Measurements from ENCODE around the gene ERRFI1. TPM values are rescaled to one million over a fixed set of nuclear protein-coding genes. Genes with fewer than 3 reads are reported as not detected.
"Not testable (repeated sequence)": the region's sequence is repeated elsewhere in the genome, so short reads cannot be mapped to it uniquely, and the experiment has no call there.

ERRFI1 gene, protein sequence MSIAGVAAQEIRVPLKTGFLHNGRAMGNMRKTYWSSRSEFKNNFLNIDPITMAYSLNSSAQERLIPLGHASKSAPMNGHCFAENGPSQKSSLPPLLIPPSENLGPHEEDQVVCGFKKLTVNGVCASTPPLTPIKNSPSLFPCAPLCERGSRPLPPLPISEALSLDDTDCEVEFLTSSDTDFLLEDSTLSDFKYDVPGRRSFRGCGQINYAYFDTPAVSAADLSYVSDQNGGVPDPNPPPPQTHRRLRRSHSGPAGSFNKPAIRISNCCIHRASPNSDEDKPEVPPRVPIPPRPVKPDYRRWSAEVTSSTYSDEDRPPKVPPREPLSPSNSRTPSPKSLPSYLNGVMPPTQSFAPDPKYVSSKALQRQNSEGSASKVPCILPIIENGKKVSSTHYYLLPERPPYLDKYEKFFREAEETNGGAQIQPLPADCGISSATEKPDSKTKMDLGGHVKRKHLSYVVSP
- total RNA-seq (2014; rRNA removed): 313 and 316 TPM in 2 replicates
- 106 TPM for polyA plus RNA-seq (2012)

DNA sequence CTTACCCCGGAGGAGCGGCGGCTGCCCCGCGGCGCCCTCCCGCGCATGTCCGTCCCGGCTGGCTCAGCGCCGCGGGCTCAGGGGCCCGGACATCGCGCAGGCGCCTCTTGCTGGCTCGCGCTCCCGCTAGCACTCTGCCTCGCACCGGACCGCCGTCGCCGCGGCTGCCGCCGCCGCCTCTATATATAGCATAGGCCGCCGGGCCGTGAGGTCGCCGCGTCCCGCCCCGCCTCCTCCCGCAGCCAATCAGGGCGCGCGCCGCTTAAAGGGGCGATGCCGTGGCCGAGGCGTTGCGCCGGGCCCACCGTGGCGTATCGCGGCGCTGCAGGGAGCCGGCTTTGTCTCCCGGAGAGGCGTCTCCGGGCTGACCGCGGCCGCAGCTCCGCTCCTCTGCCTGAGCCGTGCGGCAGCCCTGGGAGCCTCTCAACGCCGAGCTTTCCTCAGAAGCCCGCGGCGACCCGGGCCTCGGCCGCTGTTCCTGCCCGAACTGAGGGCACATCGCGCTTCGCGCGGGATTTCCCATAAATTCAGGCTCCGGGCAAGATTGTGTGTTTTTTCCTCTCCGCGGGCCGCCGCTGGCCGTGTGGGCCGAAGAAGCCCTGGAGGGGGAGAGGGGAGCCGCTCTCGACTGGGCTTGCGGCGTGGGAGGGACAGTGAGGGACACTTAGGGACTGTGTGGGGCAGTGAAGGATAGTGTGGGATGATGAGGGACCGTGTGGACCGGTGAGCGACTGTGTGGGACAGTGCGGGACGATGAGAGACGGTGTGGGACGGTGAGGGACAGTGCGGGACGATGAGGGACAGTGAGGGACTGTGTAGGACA lies at the start of gene ERRFI1:
TSS of gene ERRFI1 (minus strand) at position 157 of the 823 bp plus-strand sequence. CDS start 10,690 bp downstream, outside the sequence.
- DNase-seq (ENCODE audit: low read depth): peak; percentile 95

DNA sequence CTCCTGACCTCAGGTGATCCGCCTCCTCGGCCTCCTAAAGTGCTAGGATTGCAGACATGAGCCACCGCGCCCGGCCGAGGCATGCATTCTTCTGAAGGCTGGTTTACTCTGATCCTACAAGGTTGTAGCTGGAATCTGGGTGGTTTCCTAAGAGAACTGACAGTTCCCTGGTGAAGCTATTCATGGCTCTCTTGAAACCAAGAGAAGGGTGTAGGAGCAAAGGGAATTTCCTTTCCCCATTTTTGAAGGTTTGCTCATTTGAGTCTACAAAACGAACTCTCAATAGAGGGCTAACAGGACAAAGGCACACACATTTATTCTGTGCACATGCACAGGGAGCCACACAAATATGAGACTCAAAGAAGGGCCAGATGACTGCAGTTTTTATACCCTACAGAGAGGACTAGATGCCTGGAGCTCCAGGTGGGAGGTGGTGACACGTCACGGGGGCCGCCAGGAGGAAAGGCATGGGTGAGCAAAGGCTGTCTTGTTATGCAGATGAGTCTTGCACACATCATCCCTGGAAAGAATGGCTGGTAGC lies 49.5 kb upstream of the ERRFI1 start:
- peak; percentile 70 for DNase-seq (ENCODE audit: low read depth)

DNA sequence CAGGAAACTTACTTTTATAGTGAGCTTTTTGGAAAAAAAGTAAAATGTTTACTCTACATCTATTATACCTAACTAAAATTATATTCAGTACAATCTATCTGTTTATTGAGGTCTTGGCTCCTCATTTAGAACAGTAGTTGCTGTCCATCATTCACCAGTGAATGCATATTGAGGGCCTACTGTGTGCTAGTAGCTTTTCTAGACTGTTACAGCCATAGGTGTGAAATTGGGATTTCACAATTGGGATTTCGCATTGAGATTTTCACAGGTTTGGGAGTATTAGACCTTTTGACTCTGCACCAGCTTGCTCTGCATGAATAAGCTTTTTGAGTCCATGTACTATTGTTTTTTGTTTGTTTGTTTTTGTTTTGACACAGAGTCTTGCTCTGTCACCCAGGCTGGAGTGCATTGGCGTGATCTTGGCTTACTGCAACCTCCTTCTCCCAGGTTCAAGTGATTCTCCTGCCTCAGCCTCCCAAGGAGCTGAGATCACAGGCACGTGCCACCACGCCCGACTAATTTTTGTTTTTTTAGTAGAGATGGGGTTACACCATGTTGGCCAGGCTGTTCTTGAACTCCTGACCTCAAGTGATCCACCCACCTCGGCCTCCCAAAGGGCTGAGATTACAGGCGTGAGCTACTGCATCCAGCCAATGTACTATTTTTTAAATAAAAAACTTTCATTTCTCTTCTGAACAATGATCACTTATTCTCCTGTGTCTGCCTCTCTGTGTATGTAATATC lies 47.2 kb upstream of the ERRFI1 start:
- no peak for DNase-seq (ENCODE audit: low read depth)

DNA sequence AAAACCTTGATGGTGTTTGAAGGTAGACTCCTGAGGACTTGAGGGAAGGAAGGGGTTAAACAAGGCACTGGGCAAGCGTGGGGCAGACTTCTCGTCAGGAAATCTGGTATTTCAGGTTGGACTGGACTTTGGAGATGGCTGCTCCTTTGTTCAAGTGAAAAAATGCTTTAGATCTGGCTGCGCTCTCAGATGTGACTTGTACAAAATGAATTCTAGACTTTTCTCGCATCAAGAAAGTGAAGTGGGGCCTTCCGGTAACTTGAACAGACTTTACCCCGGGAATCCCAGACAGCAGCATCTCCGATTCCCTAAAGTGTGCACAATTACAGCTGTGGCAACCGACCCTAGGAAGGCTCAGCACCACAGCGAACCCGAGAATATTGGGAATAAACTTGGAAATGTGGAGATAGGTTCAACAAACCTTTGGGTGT lies 44.3 kb upstream of the ERRFI1 start:
- DNase-seq (ENCODE audit: low read depth): peak; percentile 63

DNA sequence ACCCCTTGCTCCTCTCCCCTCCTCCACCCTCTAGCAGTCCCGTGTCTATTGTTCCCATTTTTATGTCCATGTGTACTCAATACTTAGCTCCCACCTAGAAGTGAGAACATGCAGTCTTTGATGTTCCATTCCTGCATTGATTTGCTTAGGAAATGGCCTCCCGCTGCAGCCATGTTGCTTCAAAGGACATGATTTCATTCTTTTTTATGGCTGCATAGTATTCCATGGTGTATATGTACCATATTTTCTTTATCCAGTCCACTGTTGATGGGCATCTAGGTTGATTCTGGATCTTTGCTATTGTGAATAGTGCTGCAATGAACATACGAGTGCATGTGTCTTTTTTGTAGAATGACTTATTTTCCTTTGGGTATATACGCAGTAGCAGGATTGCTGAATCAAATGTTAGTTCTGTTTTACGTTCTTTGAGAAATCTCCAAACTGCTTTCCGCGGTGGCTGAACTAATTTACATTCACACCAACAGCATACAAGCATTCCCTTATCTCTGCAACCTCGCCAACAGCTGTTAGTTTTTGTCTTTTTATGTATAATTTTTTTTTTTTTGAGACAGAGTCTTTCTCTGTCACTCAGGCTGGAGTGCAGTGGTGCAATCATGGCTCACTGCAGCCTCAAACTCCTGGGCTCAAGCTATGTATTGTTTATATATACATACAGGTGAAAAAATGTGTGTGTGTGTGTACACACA lies 43.7 kb upstream of the ERRFI1 start:
- not testable (repeated sequence) for DNase-seq (ENCODE audit: low read depth)

DNA sequence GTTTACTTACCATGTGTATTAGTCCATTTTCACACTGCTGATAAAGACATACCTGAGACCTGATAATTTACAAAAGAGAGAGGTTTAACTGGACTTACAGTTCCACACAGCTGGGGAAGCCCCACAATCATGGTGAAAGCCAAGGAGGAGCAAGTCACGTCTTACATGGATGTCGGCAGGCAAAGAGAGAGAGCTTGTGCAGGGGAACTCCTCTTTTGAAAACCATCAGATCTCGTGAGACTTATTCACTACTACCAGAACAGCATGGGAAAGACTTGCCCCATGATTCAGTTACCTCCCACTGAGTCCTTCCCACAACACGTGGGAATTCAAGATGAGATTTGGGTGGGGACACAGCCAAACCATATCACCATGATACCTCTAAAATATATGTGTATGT lies 39.3 kb upstream of the ERRFI1 start:
- DNase-seq (ENCODE audit: low read depth): no peak

DNA sequence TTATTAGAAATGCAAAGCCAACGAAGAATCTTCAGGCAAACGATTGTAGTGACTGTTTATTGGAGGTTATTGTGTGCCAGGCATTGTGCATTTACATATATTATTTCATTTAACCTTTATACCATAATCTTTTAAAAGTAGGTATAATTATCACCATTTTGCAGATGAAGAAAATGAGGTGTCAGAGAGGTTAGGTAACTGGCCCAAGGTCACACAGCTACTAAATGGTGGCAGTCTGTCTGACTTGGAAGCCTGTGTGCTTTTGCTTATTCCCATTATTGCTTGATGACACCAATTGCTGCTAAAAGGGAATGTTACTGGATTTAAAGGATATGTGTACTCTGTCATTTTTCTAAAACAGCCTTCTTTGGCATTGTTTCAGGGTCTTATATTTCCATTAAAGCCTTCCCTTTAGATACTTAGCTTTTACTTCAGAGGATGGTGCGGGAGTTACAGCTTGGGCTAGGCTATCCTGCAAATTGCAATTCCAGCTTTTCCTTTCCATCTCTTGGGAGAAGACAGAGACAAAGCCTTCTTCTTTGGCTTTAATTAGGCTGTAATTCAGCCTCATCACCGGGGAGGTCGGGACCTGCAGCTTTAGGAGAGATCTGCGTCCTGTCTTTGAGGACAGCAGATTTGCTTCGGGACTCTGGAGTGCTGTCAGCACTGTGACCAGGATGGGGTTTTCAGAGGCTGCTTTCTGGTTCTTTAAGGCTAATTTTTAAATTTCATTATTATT lies 37.4 kb upstream of the ERRFI1 start:
- DNase-seq (ENCODE audit: low read depth): no peak

DNA sequence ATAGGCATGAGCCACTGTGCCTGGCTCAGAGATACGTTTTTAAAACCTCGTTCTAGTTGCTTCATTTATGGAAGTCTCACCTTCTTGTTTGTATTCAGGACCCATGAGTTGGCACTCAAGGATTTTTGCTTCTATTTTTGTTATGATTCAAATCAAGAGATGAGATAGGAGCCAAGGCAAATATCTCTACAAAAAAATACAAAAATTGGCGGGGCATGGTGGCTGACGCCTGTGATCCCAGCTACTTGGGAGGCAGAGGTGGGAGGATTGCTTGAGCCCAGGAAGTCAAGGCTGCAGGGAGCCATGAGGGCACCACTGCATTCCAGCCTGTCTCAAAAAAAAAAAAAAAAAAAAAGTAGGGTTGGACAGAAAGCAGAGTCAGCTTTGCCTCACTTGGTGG lies 36.8 kb upstream of the ERRFI1 start:
- no peak for DNase-seq (ENCODE audit: low read depth)

DNA sequence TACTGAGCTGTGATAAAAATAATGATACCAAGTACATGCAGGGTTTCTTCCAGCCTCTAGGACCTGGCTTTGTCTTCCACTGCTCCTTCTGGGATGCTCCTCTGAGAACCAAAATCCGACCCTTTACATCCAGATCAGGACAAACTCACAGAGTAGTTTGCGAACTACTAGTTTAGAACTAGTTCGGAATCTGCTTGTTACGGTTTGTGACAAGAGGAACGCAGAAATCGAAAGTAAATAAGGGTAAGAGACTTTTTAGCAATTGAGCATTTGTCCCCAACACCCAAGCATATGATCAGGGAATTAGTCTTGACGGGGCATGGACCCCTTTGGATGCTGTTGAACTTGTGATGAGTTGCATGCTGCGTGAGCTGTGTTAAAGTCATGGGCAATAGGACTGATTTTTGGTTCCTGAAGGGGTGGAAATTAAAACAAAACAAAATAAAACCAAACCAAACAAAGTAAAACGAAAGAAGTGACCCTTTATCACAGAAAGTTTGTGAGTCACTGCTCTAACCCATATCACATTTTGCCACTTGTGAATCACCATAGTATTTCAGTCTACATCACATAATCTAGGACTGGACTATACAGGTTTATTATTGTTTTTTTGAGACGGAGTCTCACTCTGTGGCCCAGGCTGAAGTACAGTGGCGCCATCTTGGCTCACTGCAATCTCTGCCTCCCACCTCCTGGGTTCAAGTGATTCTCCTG lies 35.7 kb upstream of the ERRFI1 start:
- DNase-seq (ENCODE audit: low read depth): peak; percentile 86

DNA sequence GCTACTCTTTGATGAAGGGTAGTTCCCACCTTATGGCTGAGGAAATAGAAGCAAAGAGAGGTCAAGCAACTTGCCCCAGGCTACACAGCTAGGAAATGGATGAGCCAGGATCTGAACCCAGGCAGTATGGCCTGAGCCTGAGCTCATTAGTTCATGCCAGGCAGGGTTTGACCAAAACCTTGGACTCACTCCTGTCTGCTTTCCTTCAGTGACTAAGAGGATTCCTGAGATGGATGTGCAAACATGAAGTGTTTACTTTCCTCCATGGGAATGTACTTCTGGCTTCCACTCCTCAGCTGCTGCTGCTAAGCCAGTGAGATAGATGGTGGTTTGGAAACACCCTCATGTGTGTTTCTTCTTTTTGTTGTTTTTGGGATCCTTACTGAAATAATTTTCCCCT lies 35.1 kb upstream of the ERRFI1 start:
- DNase-seq (ENCODE audit: low read depth): peak; percentile 98

DNA sequence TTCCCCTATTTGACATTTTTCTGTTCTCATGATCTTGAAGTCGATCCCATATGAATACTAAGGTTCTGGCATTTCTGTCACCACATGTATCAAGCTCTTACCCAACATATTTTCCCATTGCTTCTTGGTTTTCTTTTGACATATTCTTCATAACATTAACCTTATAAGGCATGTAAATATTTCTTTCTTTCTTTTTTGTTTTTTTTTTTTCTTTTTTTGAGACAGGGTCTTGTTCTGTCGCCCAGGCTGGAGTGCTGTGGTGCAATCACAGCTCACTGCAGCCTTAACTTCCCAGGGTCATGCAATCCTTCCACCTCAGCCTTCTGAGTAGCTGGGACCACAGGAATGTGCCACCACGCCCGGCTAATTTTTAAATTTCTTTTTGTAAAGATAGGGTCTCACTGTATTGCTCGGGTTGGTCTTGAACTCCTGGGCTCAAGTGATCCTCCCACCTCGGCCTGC lies 33.1 kb upstream of the ERRFI1 start:
- DNase-seq (ENCODE audit: low read depth): peak; percentile 69

DNA sequence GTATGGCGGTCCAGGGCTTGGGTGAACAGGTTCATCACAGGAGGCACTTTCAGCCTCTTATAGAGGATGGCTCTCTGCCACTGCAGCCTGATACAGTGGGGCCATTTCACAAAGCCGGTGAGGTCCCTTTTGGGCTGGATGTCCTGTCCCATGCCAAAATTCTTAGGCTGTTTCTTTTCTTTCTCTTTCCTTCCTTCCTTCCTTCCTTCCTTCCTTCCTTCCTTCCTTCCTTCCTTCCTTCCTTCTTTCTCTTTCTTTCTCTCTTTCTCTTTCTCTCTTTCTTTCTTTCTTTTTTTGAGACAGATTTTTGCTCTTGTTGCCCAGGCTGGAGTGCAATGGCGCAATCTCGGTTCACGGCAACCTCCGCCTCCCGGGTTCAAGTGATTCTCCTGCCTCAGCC lies 31.7 kb upstream of the ERRFI1 start:
- not testable (repeated sequence) for DNase-seq (ENCODE audit: low read depth)

DNA sequence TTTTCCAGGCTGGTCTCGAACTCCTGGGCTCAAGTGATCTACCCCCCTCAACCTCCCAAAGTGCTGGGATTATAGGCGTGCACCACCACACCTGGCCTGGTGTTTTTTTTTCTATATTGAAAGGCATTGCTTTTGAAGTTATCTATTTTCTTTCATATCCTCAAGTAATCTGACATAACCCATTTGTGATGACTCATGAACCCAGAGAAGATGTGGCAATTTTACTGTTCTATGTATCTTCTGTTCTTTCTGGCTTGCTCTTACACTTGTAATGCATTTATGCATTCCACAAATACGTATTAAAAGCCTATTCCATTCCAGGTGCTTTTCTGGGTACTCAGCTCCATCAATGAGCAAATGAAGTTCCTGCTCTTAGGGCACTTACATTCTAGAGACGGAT lies 29.9 kb upstream of the ERRFI1 start:
- peak; percentile 83 for DNase-seq (ENCODE audit: low read depth)

DNA sequence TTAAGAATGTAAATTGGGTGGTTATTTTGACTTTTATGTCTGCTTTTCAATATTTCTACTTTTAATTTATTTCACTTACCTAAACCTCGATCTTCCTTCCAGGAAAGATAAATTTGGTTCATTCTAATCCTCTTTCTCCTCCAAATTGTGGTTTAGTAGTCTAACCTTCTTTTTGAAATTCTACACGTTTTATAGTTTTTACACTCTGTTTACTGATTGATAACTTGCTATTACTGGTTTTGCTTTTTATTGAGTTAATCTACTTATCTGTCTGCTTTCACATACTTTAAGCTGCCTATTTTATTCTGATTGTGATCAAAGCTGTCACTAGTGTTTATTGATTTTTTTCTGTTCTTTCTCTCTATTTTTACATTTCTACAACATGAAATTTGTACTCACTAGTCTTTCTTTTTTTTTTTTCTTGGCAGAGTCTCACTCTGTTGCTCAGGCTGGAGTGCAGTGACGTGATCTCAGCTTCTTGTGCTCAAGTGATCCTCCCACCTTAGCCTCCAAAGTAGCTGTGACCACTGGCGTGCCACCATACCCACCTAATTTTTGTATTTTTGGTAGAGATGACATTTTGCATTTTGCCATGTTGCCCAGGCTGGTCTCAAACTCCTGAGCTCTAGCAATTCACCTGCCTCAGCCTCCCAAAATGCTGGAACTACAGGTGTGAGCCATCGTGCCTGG lies 27.9 kb upstream of the ERRFI1 start:
- DNase-seq (ENCODE audit: low read depth): no peak

DNA sequence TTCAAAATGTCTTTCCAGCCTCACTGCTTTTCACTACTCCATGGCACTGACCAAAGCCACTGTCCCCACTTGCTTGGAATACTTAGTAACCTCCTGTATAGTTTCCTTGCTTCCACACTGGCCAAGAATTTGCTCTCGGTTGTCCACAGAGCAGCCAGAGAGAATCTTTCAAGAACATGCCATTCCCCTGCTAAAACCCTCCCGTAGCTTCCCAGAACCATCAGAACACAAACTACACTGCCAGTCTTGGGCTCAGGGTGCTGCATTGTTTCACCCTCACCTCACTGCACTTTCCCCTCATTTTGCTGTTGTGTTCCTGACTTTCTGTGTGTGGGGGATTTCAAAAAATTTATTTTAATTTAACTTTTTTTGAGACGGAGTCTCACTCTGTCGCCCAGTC lies 25.5 kb upstream of the ERRFI1 start:
- no peak for DNase-seq (ENCODE audit: low read depth)

DNA sequence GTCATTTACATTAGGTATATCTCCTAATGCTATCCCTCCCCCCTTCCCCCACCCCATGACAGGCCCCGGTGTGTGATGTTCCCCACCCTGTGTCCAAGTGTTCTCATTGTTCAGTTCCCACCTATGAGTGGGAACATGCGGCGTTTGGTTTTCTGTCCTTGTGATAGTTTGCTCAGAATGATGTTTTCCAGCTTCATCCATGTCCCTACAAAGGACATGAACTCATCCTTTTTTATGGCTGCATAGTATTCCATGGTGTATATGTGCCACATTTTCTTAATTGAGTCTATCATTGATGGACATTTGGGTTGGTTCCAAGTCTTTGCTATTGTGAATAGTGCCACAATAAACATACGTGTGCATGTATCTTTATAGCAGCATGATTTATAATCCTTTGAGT lies 23.1 kb upstream of the ERRFI1 start:
- DNase-seq (ENCODE audit: low read depth): not testable (repeated sequence)

DNA sequence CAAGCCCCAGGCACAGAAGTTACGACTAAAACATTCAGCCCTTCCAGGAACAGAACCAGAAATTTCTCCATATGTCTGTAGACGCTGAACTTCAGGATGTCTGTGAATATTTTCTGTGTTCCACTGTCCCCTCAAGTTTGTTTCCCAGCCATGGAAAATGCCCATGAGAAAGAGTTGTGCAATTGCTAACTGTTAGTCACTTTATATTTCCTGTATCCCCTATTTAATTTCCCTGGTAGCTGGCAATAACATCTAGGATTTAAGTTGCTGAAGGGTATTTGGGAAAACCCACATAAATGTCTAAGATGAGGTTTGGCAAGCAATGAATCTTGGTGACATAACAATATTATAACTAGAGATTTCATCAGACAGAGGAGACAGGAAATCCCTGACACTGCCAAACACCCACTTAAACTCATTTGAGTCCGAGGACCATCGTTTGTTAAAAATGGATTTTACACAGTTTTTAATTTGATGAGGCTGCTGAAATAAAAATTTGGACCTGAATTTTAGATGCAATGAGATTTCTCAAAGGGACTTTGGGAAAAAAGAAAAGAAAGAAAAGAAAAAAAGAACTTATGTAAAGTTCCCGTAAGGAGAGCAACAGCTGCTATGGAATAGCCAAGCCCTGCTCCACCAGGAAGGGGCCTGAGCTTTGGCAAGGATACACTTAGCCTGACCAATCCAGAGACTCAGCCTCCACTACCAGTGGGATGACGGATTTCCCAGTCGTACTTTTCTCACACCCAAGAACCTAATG lies 21.8 kb upstream of the ERRFI1 start:
- peak; percentile 92 for DNase-seq (ENCODE audit: low read depth)

DNA sequence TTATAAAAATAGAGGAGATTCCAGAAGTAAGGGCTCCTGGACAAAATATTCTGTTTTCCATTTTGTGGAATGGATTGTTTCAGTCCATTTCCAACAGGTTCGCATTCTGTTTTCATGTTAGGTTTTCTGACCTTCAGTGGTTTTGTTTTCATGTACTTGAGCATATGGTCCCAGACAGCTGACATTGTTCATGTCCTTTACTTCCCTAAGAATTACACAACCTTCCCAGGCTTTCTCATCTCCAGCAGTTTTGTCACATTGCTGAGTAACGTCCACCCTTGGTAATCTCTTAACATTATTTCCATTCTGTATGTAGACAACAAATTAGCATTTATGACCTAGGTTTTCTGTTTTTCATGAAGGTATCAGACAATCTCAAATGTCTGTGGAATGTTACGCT lies 21.0 kb upstream of the ERRFI1 start:
- DNase-seq (ENCODE audit: low read depth): peak; percentile 94
